ENCODE results near the gene MMP24.

Gene MMP24

GRCh38 chr20:35274172-35275092 lies 47.9 kb downstream of the MMP24 start:
- Mint-ChIP-seq H3K9me3 (no peaks in the 10 kb centered on the region), H3K27ac (no peak overlapping the region), H3K4me3 (no peak overlapping the region), H3K27me3 (no peaks in the 10 kb centered on the region), H3K36me3 (peaks cover 16% of the 10 kb centered on the region), H3K4me1 (peaks cover 11% of the 10 kb centered on the region)
- DNase-seq (ENCODE audit: low spot score in 2 of 2) (no peak), ATAC-seq (ENCODE audit: low read depth) (no peak)

- Mint-ChIP-seq H3K9me3 (no peaks in the 10 kb centered on the region), H3K27me3 (no peaks in the 10 kb centered on the region), H3K4me3 (no peak overlapping the region), H3K36me3 (peaks cover 21% of the 10 kb centered on the region), H3K27ac (no peak overlapping the region), H3K4me1 (peaks cover 15% of the 10 kb centered on the region)
- ATAC-seq (ENCODE audit: low read depth) (no peak), DNase-seq (ENCODE audit: low spot score in 2 of 2) (no peak)
Measured at GRCh38 chr20:35275741-35276251, 49.3 kb downstream of the MMP24 start.

GRCh38 chr20:35276408-35276807 lies 49.9 kb downstream of the MMP24 start:
- DNase-seq (ENCODE audit: low spot score in 2 of 2) (no peak), ATAC-seq (ENCODE audit: low read depth) (no peak)
- Mint-ChIP-seq H3K9me3 (no peaks in the 10 kb centered on the region), H3K4me1 (peaks cover 15% of the 10 kb centered on the region), H3K27ac (peak overlapping the region; percentile 95), H3K27me3 (no peaks in the 10 kb centered on the region), H3K36me3 (peaks cover 15% of the 10 kb centered on the region), H3K4me3 (peak overlapping the region; percentile 37)

GRCh38 chr20:35277127-35277526 lies 50.6 kb downstream of the MMP24 start:
- no peak for DNase-seq (ENCODE audit: low spot score in 2 of 2)
- Mint-ChIP-seq H3K4me3 (peak overlapping the region; percentile 93), H3K4me1 (peaks cover 16% of the 10 kb centered on the region), H3K27me3 (no peaks in the 10 kb centered on the region), H3K36me3 (peaks cover 17% of the 10 kb centered on the region), H3K9me3 (no peaks in the 10 kb centered on the region), H3K27ac (peak overlapping the region; percentile 95)
- ATAC-seq (ENCODE audit: low read depth), result no peak

DNA sequence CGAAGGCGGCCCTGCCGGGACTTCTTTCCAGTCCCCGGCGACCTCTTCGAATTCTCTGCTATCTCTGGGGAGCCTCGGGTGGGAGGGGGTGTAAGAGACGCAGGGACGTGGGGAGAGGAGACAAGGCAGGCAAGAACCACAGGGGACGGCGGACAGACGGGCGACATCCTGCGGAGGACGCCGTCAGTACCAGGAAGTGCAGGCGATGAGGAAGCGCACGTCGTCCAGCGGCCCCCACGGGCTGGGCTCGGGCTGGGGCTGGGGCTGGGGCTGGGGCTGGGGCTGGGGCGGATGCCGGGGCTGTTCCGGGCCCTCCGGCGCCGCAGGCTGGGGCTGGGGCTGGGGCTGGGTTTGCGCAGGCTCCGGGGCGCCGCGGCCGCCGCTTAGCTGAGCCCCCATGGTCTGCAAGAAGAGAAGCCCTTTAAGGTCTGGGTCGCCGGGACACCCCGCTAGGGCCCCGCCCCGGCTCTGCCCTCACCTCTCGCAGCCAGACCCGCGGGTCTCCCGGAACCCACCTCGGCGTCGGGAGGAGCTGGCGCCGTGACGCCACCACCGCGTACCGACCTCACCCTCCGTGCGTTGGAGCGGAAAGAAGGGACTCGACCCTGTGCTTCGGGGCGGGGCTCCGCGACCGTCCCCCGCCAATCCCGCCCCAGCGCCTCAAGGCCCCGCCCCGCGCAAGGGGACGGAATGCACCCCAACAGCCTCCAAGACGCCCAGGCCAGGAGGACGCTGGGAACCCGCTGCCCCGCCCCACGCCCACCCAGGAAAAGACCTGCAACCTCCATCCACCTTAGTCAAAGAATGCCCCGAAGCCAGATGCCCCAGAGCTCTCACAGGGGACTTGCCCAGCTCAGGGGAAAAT lies 51.3 kb downstream of the MMP24 start, which contains the start of gene MMP24OS:
Gene MMP24OS (minus strand): TSS at position 592 of the 865 bp plus-strand sequence. CDS start 193 bp downstream, at position 399.
- Mint-ChIP-seq H3K9me3 (no peaks in the 10 kb centered on the region), H3K27me3 (no peaks in the 10 kb centered on the region), H3K27ac (peak within 1 kb of the TSS; percentile 95), H3K4me3 (peak within 1 kb of the TSS; percentile 93), H3K4me1 (peaks cover 16% of the 10 kb centered on the region), H3K36me3 (peaks cover 19% of the 10 kb centered on the region)
- DNase-seq (ENCODE audit: low spot score in 2 of 2), result peak; percentile 87 to 90
- ATAC-seq (ENCODE audit: low read depth), result peak; percentile 86

DNA sequence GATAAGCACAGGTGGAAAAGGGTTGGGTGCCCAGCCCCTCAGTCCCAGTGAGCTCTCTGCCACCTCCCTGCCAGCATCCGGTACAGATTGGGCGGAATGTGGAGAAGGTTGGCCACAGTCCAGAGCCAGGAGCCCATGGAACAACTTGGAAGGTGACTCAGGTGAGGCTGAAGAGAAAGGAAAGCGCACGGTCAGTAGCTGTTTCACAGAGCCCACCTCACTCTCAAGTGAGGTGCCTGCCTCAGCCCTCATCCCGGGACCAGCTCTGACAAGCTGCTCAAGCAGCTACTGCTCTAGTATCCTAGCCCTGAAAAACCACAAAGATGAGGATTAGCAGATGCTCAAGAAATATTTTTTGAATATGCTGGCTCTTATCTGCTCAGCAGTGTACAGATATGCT lies 52.5 kb downstream of the MMP24 start:
- H3K9me3 Mint-ChIP-seq, result no peaks in the 10 kb centered on the region
- H3K4me3 Mint-ChIP-seq, result no peak overlapping the region
- H3K4me1 Mint-ChIP-seq, result peaks cover 22% of the 10 kb centered on the region
- no peaks in the 10 kb centered on the region for H3K27me3 Mint-ChIP-seq
- peak overlapping the region; percentile 95 for H3K27ac Mint-ChIP-seq
- H3K36me3 Mint-ChIP-seq, result peaks cover 21% of the 10 kb centered on the region
- DNase-seq (ENCODE audit: low spot score in 2 of 2) (no peak), ATAC-seq (ENCODE audit: low read depth) (no peak)

DNA sequence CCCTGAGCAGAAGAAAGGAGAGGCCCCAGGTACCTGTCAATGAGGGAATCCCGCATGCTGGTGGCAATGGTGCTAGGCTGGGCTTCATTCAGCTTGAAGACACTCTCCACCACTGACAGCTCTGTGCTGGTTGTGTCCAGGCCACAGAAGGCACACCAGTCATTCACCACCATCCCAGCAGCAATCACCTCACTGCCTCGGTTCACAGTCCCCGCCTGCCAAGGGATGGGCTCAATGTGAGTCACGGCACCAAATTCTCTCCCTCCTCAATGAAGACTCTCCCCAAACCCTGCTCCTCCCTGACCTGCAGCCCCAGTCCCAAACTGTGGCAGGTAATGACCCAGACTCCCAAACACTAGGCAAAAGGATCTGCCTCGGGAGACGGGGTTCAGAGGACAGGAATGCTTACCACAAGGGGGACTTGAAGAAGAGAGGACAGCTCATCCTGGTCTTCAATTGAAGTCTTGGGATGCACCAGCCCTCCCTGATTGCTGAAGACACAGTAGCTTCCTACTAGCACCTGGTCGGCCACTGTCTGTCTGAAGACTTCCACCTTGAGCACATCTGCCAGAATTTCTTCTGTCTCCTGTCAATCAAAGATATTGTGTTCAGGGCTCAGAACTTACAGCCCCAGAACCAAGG lies 53.2 kb downstream of the MMP24 start:
- H3K36me3 Mint-ChIP-seq, result peaks cover 21% of the 10 kb centered on the region
- H3K27ac Mint-ChIP-seq, result peak overlapping the region; percentile 95
- peaks cover 22% of the 10 kb centered on the region for H3K4me1 Mint-ChIP-seq

GRCh38 chr20:35280523-35280922 lies 54.0 kb downstream of the MMP24 start:
- peaks cover 25% of the 10 kb centered on the region for H3K4me1 Mint-ChIP-seq

More for the DNA sequence above, 53.2 kb downstream of the MMP24 start:
- Mint-ChIP-seq H3K4me3 (no peak overlapping the region), H3K9me3 (no peaks in the 10 kb centered on the region), H3K27me3 (no peaks in the 10 kb centered on the region)
- ATAC-seq (ENCODE audit: low read depth) (no peak), DNase-seq (ENCODE audit: low spot score in 2 of 2) (no peak)

GRCh38 chr20:35281506-35282101 lies 55.1 kb downstream of the MMP24 start:
- Mint-ChIP-seq H3K4me3 (no peak overlapping the region), H3K9me3 (no peaks in the 10 kb centered on the region), H3K27me3 (no peaks in the 10 kb centered on the region), H3K36me3 (peaks cover 21% of the 10 kb centered on the region), H3K4me1 (peaks cover 25% of the 10 kb centered on the region), H3K27ac (no peak overlapping the region)
- no peak for ATAC-seq (ENCODE audit: low read depth)
- no peak for DNase-seq (ENCODE audit: low spot score in 2 of 2)

More at GRCh38 chr20:35280523-35280922, 54.0 kb downstream of the MMP24 start:
- H3K9me3 Mint-ChIP-seq, result no peaks in the 10 kb centered on the region
- no peak overlapping the region for H3K4me3 Mint-ChIP-seq
- H3K27ac Mint-ChIP-seq, result peak overlapping the region; percentile 95
- no peaks in the 10 kb centered on the region for H3K27me3 Mint-ChIP-seq
- ATAC-seq (ENCODE audit: low read depth) (no peak), DNase-seq (ENCODE audit: low spot score in 2 of 2) (no peak)
- peaks cover 21% of the 10 kb centered on the region for H3K36me3 Mint-ChIP-seq

- peak overlapping the region; percentile 74 for H3K27ac Mint-ChIP-seq
Measured at GRCh38 chr20:35283441-35284266, 57.2 kb downstream of the MMP24 start.

GRCh38 chr20:35284267-35284991 lies 57.9 kb downstream of the MMP24 start, which contains the start of gene EIF6:
Gene EIF6, minus strand, starts transcription at chr20:35284772. Its CDS starts 285 bp downstream, at chr20:35284487.
- peaks cover 22% of the 10 kb centered on the region for H3K4me1 Mint-ChIP-seq
- peak within 1 kb of the TSS; percentile 90 for H3K4me3 Mint-ChIP-seq
- H3K27ac Mint-ChIP-seq, result peak within 1 kb of the TSS; percentile 74
- DNase-seq (ENCODE audit: low spot score in 2 of 2), result peak; percentile 49 to 71
- H3K36me3 Mint-ChIP-seq, result peaks cover 14% of the 10 kb centered on the region
- H3K27me3 Mint-ChIP-seq, result no peaks in the 10 kb centered on the region
- peak; percentile 83 for ATAC-seq (ENCODE audit: low read depth)
- no peaks in the 10 kb centered on the region for H3K9me3 Mint-ChIP-seq

More at GRCh38 chr20:35283441-35284266, 57.2 kb downstream of the MMP24 start:
- Mint-ChIP-seq H3K4me1 (peaks cover 22% of the 10 kb centered on the region), H3K4me3 (peak overlapping the region; percentile 90), H3K9me3 (no peaks in the 10 kb centered on the region), H3K36me3 (peaks cover 17% of the 10 kb centered on the region), H3K27me3 (no peaks in the 10 kb centered on the region)
- ATAC-seq (ENCODE audit: low read depth), result peak; percentile 16
- no peak for DNase-seq (ENCODE audit: low spot score in 2 of 2)

All from memory B cell (primary cell).